Thymus (tissue), 11 donors: ENCODE measurements around the gene FBLN5. TPM values are rescaled to one million over a fixed set of nuclear protein-coding genes. Genes with fewer than 3 reads are reported as not detected.
"Not testable (repeated sequence)": the region's sequence is repeated elsewhere in the genome, so short reads cannot be mapped to it uniquely, and the experiment has no call there.

Experiments
- DNase-seq, 9 donors: peaks; one replicate each; pipeline ENCODE4 v3.0.0-alpha.2; 2013; ENCODE audit warnings: low spot score in 9 of 9, low read depth in 6 of 9, missing footprints in 1 of 9
- H3K27ac ChIP-seq, 2 donors: one replicate each; pipeline ENCODE4 v1.5.1; 2013; ENCODE audit warnings: control low read depth in 1 of 2, low read depth in 1 of 2, low read length in 1 of 2, mild to moderate bottlenecking in 1 of 2, moderate library complexity in 1 of 2
- H3K27me3 ChIP-seq, 2 donors: one replicate each; pipeline ENCODE4 v1.5.1; 2013; ENCODE audit warnings: low read length in 1 of 2; ENCODE audit not compliant: control insufficient read depth in 2 of 2, insufficient read depth in 1 of 2
- H3K36me3 ChIP-seq, 2 donors: one replicate each; pipeline ENCODE4 v1.5.1; 2013; ENCODE audit warnings: low read length in 1 of 2, mild to moderate bottlenecking in 1 of 2, moderate library complexity in 1 of 2; ENCODE audit not compliant: control insufficient read depth in 2 of 2, insufficient read depth in 2 of 2
- H3K4me1 ChIP-seq, 2 donors: one replicate each; pipeline ENCODE4 v1.5.1; 2013; ENCODE audit warnings: low read length in 2 of 2; ENCODE audit not compliant: control insufficient read depth in 2 of 2, insufficient read depth in 2 of 2
- H3K4me3 ChIP-seq, 2 donors: one replicate each; pipeline ENCODE4 v1.5.1; 2013; ENCODE audit warnings: low read length in 2 of 2, control low read depth in 1 of 2, mild to moderate bottlenecking in 1 of 2
- H3K9me3 ChIP-seq, 2 donors: one replicate each; pipeline ENCODE4 v1.5.1; 2013; ENCODE audit warnings: low read length in 1 of 2, mild to moderate bottlenecking in 1 of 2; ENCODE audit not compliant: control insufficient read depth in 2 of 2, insufficient read depth in 1 of 2
- WGBS: extraction: QIAGEN DNeasy Blood & Tissue Kit; methylation state at CpG from one replicate; pipeline ENCODE4 v1.1.7; 2013; 5-methylcytosine and 5-hydroxymethylcytosine counted together
- polyA plus RNA-seq: library from polyadenylated mRNA; stranded (reverse); fragments of 200-250 nt; gene quantifications from one replicate; pipeline ENCODE4 v1.2.3, GENCODE V29; 2013
- total RNA-seq: library from RNA; stranded (reverse); fragments of 120-200 nt; gene quantifications from one replicate; pipeline ENCODE4 v1.2.4, GENCODE V29; 2013
- donor health status: healthy.

Gene FBLN5
- total and polyA plus RNA-seq, 2 donors = 32.2 to 61.3 TPM

- no peak for DNase-seq
- 78% methylated on average over 2 of the region's 2 CpGs for WGBS
- peaks cover 0 to 5% of the 10 kb centered on the region in 2 donors for H3K9me3 ChIP-seq
- H3K4me1 ChIP-seq = no peaks in the 10 kb centered on the region
- H3K27ac ChIP-seq = no peak overlapping the region
- no peak overlapping the region for H3K4me3 ChIP-seq
- H3K36me3 ChIP-seq = no peaks in the 10 kb centered on the region
- H3K27me3 ChIP-seq = no peaks in the 10 kb centered on the region
These were observed 44.4 kb downstream of the FBLN5 start for GRCh38 chr14:91903070-91903469.

- H3K27ac ChIP-seq = no peak overlapping the region
- H3K27me3 ChIP-seq = no peaks in the 10 kb centered on the region
- no peak for DNase-seq
- H3K9me3 ChIP-seq = peaks cover 0 to 5% of the 10 kb centered on the region in 2 donors
- no peaks in the 10 kb centered on the region for H3K36me3 ChIP-seq
- no peak overlapping the region for H3K4me3 ChIP-seq
- 97% methylated on average over 3 of the region's 3 CpGs for WGBS
- no peaks in the 10 kb centered on the region for H3K4me1 ChIP-seq
These were observed 45.2 kb downstream of the FBLN5 start for GRCh38 chr14:91902336-91902735.

- H3K27me3 ChIP-seq = no peaks in the 10 kb centered on the region
- H3K27ac ChIP-seq = no peak overlapping the region
- no peaks in the 10 kb centered on the region for H3K4me1 ChIP-seq
- no peak for DNase-seq
- no peaks in the 10 kb centered on the region for H3K36me3 ChIP-seq
- WGBS = 93% methylated on average over 9 of the region's 9 CpGs
- peaks cover 0 to 5% of the 10 kb centered on the region in 2 donors for H3K9me3 ChIP-seq
- no peak overlapping the region for H3K4me3 ChIP-seq
These were observed 45.9 kb downstream of the FBLN5 start for GRCh38 chr14:91901449-91902226.

- H3K27ac ChIP-seq = no peak overlapping the region
- H3K4me1 ChIP-seq = no peaks in the 10 kb centered on the region
- 94% methylated on average over 4 of the region's 4 CpGs for WGBS
- no peaks in the 10 kb centered on the region for H3K36me3 ChIP-seq
- no peak for DNase-seq
- no peaks in the 10 kb centered on the region for H3K9me3 ChIP-seq
- no peaks in the 10 kb centered on the region for H3K27me3 ChIP-seq
- no peak overlapping the region for H3K4me3 ChIP-seq
These were observed 47.7 kb downstream of the FBLN5 start for GRCh38 chr14:91899806-91900205.

GRCh38 chr14:91899213-91899612 is 48.3 kb downstream of the FBLN5 start:
- no peaks in the 10 kb centered on the region for H3K27me3 ChIP-seq
- no peaks in the 10 kb centered on the region for H3K9me3 ChIP-seq
- DNase-seq = no peak
- H3K4me3 ChIP-seq = no peak overlapping the region
- WGBS = 96% methylated on average over 4 of the region's 4 CpGs
- H3K36me3 ChIP-seq = no peaks in the 10 kb centered on the region
- no peak overlapping the region for H3K27ac ChIP-seq
- H3K4me1 ChIP-seq = no peaks in the 10 kb centered on the region

- 89% methylated on average over 5 of the region's 5 CpGs for WGBS
- Histone ChIP-seq H3K9me3 (no peaks in the 10 kb centered on the region), H3K4me1 (peaks cover under 1 to 4% of the 10 kb centered on the region in 2 donors), H3K27me3 (no peaks in the 10 kb centered on the region), H3K36me3 (no peaks in the 10 kb centered on the region), H3K4me3 (no peak overlapping the region), H3K27ac (no peak overlapping the region)
- no peak for DNase-seq
These were observed 49.1 kb downstream of the FBLN5 start for GRCh38 chr14:91898372-91898771.

- not testable (repeated sequence) for H3K36me3 ChIP-seq
- 95% methylated on average over 5 of the region's 5 CpGs for WGBS
These were observed 49.8 kb downstream of the FBLN5 start for GRCh38 chr14:91897716-91898115.

GRCh38 chr14:91897106-91897701 is 50.3 kb downstream of the FBLN5 start:
- H3K27ac ChIP-seq = no peak overlapping the region
- DNase-seq = no peak
- no peaks in the 10 kb centered on the region for H3K36me3 ChIP-seq
- H3K9me3 ChIP-seq = no peaks in the 10 kb centered on the region
- H3K4me1 ChIP-seq = peaks cover 3 to 4% of the 10 kb centered on the region in 2 donors
- no peaks in the 10 kb centered on the region for H3K27me3 ChIP-seq
- 93% methylated on average over 10 of the region's 10 CpGs for WGBS
- H3K4me3 ChIP-seq = no peak overlapping the region

More at GRCh38 chr14:91897716-91898115, 49.8 kb downstream of the FBLN5 start:
- not testable (repeated sequence) for H3K27me3 ChIP-seq, H3K9me3 ChIP-seq, H3K4me3 ChIP-seq, H3K4me1 ChIP-seq, H3K27ac ChIP-seq, DNase-seq

GRCh38 chr14:91896419-91896818 is 51.1 kb downstream of the FBLN5 start:
- H3K4me1 ChIP-seq = peaks cover 3 to 4% of the 10 kb centered on the region in 2 donors
- H3K27me3 ChIP-seq = no peaks in the 10 kb centered on the region
- no peak overlapping the region for H3K27ac ChIP-seq
- no peaks in the 10 kb centered on the region for H3K36me3 ChIP-seq
- H3K4me3 ChIP-seq = no peak overlapping the region
- DNase-seq = no peak
- H3K9me3 ChIP-seq = no peaks in the 10 kb centered on the region
- WGBS = 98% methylated on average over 4 of the region's 4 CpGs
